ENCODE data around the gene HRNR.

GRCh38 chr1:152179566-152179965 lies 44.4 kb downstream of the HRNR start:
- TF ChIP-seq SP1 (IDR thresholded peaks at IDR 0.05) (no peak), RXRA (IDR thresholded peaks at IDR 0.05) (no peak), JUND (IDR thresholded peaks at IDR 0.05) (no peak), YY1 (IDR thresholded peaks at IDR 0.05) (no peak), TAF1 (conservative IDR thresholded peaks at IDR 0.05) (no peak)
- TF ChIP-seq, protein P1, sequence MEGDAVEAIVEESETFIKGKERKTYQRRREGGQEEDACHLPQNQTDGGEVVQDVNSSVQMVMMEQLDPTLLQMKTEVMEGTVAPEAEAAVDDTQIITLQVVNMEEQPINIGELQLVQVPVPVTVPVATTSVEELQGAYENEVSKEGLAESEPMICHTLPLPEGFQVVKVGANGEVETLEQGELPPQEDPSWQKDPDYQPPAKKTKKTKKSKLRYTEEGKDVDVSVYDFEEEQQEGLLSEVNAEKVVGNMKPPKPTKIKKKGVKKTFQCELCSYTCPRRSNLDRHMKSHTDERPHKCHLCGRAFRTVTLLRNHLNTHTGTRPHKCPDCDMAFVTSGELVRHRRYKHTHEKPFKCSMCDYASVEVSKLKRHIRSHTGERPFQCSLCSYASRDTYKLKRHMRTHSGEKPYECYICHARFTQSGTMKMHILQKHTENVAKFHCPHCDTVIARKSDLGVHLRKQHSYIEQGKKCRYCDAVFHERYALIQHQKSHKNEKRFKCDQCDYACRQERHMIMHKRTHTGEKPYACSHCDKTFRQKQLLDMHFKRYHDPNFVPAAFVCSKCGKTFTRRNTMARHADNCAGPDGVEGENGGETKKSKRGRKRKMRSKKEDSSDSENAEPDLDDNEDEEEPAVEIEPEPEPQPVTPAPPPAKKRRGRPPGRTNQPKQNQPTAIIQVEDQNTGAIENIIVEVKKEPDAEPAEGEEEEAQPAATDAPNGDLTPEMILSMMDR (IDR thresholded peaks at IDR 0.05; ENCODE audit: low read depth, low read length, missing input control), result no peak
- TF ChIP-seq, protein P2, sequence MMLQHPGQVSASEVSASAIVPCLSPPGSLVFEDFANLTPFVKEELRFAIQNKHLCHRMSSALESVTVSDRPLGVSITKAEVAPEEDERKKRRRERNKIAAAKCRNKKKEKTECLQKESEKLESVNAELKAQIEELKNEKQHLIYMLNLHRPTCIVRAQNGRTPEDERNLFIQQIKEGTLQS (IDR thresholded peaks at IDR 0.05), result no peak

All from liver (tissue), 3 donors.